GM21367 (cell line): Measurements from ENCODE around the gene RYK.
"Not testable (repeated sequence)": the region's sequence is repeated elsewhere in the genome, so short reads cannot be mapped to it uniquely, and the experiment has no call there.

Experiments
- ATAC-seq: cut with Tn5 transposase; IDR thresholded peaks from one replicate; pipeline ENCODE4 v1.9.1; 2021; ENCODE audit not compliant: unreplicated experiment

The RYK gene

GRCh38 chr3:134250717-134251220 is at the start of gene RYK:
Gene RYK (minus strand): TSS chr3:134250859. CDS start chr3:134250654, 205 bp downstream.
- peak; percentile 74 for ATAC-seq

DNA sequence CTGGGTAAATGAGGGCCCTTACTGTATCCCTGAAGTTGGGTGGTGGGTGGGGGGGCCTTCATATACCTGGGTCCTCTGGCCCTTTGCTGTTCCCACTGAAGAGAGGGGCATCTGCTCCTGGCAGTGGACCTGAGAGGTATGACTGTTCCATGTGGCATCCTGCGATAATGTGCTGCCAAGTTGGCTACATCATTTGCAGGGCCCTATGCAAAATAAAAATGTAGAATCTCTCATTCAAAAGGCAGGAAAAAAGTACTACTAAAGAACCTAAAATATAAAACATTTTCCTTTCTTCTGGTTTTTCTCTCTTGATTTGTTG is 49.2 kb upstream of the RYK start:
- no peak for ATAC-seq

- no peak for ATAC-seq
Measured at GRCh38 chr3:134299185-134299887, 48.7 kb upstream of the RYK start.

DNA sequence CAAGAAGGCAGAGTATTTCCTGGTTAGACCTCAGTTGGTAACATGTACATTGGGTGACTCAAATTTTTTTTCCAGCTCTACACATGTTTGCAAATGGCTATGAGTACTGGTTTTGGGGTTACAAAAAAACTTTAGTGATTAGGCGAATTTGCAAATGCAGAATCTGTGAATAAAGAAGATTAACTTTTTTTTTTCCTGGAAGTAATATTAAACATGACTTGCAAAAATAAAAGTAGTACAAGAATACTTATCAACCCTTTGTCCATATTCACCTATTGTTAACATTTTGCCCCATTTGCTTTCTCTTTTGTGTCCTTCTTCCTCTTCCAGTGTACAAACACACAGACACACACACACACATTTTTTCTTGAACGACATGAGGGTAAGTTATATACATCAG is 47.6 kb upstream of the RYK start:
- ATAC-seq, result no peak

DNA sequence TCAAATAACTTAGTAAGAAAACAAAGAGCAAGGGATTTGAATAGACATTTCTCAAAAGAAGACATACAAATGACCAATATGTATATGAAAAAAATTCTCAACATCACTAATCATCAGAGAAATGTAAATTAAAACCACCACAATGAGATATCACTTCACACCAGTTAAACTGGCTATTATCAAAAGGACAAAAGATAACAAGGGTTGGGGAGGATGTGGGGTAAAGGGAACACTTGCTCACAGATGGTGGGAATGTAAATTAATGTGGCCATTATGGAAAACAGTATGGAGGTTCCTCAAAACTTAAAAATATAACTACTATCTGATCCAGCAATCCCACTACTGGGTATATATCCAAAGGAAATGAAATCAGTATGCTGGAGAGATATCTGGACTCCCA is 46.0 kb upstream of the RYK start:
- no peak for ATAC-seq

- ATAC-seq, result no peak
Measured at GRCh38 chr3:134295930-134296329, 45.3 kb upstream of the RYK start.

GRCh38 chr3:134294302-134295280 is 43.9 kb upstream of the RYK start:
- peak; percentile 99 for ATAC-seq

GRCh38 chr3:134291319-134292254 is 40.9 kb upstream of the RYK start:
- no peak for ATAC-seq

DNA sequence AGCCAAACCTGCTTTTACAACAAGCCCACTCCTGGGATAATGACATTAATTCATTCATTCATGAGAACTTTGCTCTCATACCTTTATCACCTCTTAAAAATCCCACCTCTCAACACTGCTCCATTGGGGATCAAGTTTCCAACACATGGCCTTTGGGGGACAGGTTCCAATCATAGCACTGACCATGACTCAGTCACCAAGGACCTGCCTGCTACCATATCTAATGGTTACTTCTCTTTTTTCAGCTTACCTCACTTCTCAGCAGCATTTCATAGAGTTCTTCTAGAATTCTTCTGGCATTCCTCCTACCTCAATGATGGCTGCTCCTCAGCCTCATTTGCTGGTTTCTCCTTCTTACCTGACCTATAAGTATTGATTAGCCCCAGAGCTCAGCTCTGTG is 36.9 kb upstream of the RYK start:
- no peak for ATAC-seq

DNA sequence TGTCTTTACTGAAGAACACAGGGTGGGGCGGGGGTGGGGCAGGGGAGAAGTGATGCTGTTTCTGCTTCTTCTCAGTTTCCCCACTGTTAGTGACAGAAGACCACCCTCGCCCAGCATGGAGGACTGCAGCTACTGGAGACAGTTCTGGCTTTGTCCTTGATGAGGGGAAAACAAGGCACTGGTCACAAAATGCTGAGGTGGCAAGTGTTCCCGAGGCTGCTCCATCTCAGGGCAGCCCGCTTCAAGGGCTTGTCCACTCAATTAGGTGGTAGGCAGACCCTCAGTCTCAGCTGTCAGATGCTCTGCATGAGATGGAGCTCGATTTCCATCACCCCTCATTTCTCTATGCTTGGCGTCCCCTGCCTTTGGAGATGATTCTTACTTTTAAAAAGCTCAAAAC is 33.8 kb upstream of the RYK start:
- no peak for ATAC-seq

DNA sequence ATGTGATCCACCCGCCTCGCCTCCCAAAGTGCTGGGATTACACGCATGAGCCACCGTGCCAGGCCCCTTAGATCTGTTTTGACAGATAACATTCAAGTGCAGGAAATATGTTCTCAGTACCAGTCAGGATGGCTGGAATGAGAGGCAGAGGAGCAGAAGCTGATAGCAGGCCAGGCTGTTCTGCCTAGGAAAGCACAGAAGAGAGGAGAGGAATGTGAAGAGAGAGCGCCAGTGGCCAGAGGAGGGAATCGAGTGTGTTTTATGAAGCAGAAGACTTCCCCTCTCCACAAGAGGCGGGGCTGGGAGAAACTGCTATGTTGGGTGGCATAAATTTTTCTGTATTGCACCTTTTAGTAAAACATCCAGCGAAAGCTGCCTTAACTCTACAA is 32.0 kb upstream of the RYK start:
- no peak for ATAC-seq

DNA sequence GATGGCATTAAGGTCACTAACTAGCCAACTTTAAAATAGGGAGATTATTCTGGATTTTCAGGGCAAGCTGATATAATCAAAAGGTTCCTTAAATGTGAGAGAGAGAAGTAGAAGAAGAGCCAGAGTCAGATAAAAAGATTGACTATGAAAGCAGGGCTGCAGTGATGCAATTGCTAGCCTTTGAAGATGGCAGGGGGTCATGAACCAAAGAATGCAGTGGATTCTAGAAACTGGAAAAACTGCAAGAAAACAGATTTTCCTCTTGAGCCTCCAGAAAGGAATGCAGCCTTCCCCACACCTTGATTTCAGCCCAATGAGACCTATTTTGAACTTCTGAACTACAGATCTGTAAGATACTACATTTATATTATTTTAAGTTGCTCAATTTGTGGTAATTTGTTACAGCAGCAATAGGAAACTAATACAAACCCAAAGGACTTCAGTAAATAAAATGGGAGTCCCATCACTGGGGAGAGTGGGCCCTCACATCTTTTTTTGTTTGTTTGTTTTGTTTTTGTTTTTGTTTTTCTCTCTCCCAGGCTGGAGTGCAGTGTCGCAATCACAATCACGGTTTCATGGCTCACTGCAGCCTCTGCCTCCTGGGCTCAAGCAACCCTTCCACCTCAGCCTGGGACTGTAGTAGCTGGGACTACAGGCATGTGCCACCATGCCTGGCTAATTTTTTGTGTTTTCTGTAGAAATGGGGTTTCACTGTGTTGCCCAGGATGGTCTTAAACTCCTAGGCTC is 31.4 kb upstream of the RYK start:
- no peak for ATAC-seq

DNA sequence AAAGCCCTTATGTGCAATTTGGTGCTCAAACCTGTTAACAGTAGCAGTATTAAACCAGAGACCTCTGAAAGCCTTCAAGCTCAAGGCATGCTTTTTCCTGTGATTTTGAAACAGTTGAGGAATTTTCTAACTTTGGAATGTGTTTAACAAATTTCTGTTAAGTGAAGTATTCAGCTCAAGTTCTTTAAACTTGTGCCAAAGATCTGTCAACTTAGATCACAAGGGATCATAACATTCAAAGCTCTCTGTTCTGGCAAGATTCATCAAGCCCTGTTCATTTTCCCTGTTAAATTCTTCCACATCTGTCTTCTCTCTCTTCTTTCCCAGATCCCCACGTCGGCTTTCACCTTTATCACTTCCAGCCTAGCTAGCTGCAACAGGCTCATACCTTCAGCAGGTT is 28.8 kb upstream of the RYK start:
- no peak for ATAC-seq

DNA sequence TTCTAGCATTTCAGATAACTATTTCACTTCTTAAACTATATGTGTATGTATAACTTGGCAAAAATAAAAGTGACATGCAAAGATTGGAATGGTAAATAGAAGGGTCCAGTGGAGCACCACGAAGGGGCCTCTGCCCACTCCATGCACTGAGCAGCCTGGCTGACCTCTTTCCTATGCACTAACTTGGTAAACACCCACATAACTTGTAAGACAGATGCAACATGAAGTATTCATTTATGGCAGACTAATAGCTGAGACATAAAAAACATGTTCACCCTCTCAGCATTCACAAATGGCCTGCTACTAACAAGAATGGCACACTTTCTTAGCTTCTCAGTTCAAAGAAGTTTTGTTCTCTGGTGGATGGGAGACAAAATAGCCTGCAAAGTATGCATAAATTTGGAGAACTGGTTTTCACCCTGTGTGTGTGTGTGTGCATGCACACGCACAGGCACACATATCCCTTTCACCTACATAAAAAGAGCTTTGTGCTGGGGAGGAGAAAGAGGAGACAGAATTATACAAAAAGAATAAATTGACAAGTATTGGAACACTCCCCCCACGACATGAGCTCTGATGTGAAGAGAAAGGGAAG is 26.5 kb upstream of the RYK start:
- ATAC-seq, result no peak

GRCh38 chr3:134276086-134276485 is 25.4 kb upstream of the RYK start:
- no peak for ATAC-seq

DNA sequence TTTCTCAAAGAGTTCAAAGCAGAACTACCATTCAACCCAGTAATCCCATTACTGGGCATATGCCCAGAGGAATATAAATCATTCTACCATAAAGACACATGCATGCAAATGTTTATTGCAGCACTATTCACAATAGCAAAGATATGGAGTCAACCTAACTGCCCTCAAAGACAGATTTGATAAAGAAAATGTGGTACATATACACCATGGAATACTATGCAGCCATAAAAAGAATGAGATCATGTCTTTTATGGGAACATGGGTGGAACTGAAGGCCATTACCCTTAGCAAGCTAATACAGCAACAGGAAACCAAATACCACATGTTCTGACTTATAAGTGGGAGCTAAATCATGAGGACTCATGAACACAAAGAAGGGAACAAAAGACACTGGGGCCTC is 24.5 kb upstream of the RYK start:
- not testable (repeated sequence) for ATAC-seq

- ATAC-seq, result no peak
Measured at GRCh38 chr3:134274571-134274970, 23.9 kb upstream of the RYK start.

DNA sequence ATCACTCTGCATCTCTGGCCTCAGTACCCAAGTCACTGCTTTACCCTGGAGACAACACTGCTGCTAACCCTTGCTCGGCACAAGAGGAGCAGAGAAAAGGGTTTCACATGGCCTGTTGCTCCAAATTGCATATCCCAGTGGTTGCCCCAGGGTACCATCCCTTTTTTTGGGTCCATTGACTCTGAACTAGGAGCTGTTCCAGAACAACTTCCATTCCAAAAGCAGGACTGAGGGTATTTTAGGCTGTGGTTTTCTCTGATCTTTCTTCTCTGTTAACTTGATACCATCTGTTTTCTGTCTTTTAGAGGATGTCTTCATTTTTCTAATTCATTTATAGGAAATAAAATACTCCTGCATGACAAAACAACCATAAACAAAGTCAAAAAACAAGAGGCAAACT is 17.3 kb upstream of the RYK start:
- no peak for ATAC-seq

DNA sequence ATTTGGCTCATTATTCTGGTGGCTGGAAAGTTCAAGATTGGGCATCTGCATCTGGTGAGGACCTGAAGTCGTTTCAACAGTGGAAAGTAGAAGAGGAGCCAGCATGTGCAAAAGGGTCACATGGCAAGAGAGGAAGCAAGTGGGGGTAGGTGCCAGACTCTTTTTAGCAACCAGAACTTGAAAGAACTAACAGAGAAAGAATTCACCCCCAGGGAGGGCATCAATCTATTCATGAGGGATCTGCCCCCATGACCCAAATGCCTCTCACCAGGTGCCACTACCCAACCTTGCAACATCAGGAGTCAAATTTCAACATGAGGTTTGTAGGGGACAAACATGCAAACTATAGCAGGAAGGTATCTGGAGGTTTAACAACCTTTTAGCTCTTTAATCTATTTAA is 10.3 kb upstream of the RYK start:
- ATAC-seq, result no peak

- ATAC-seq, result no peak
Measured at GRCh38 chr3:134258761-134259347, 8.2 kb upstream of the RYK start.
